Activated T-helper 9 cell treated with anti-CD3 and anti-CD28 coated beads, Interleukin-2, amount 50 U/mL, for 16 hours (primary cell): ENCODE data around the gene BCKDHA.
"Not testable (repeated sequence)": the region's sequence is repeated elsewhere in the genome, so short reads cannot be mapped to it uniquely, and the experiment has no call there.

Source experiments
- DNase-seq: peaks from one replicate; pipeline ENCODE4 v3.0.0-alpha.2; 2020; ENCODE audit warnings: low read depth

The BCKDHA gene

DNA sequence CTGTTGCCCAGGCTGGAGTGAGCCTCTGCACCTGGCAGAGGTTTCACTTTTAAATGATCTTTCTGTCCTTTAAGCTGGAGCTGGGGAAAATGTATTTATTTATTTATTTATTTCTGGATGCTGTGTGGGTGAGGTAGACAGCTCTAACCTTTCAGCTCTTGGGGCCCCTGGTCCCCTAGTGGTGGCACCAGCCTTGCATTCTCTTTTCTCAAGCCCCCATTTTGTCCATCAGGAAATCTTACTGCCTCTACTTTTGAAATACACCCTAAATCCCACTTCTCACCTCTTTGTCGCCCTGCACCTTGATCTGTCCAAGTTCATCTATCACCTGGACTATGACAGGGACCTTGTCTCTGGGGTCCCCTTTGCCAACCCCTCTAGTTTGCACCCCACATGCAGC lies 31.5 kb upstream of the BCKDHA start:
- no peak for DNase-seq

DNA sequence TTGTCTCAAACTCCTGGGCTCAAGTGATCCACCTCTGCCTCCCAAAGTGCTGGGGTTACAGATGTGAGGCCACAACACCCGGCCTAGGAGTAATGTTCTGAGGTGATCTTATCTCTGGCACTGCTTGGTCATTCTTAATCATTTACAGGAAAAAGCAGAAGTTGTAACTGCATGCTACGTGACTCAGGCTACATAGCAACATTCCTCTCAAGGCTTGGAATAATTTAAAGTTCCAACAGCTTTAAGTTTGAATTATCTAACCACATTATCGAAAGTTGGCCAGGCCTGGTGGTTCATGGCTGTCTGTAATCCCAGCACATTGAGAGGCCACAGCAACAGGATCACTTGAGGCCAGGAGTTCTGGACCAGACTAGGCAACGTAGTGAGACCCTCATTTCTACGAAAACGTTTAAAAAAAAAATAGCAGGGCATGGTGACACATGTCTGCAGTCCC lies 29.7 kb upstream of the BCKDHA start:
- DNase-seq = no peak

DNA sequence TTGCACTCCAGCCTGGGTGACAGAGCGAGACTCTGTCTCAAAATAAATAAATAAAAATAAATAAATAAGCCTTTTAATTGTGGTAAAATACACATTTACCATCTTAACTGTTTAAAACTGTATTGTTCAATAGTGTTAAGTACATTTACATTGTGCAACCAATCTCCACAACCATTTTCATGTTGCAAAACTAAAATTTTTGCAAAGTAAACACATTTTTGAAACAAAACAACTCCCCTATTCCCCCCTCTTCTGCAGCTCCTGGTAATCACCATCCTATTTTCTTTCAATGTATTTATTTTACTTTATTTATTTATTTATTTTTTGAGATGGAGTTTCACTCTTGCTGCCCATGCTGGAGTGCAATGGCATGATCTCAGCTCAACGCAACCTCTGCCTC lies 27.8 kb upstream of the BCKDHA start:
- no peak for DNase-seq

DNA sequence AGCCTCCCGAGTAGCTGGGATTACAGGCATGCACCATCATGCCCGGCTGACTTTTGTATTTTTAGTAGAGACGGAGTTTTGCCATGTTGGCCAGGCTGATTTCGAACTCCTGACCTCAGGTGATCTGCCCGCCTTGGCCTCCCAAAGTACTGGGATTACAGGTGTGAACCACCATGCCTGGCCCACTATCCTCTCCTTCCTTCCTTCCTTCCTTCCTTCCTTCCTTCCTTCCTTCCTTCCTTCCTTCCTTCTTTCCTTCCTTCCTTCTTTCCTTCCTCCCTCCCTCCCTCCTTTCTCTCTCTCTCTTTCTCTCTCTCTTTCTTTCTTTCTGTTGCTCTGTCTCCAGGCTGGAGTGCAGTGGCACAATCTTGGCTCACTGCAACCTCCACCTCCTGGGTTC lies 26.5 kb upstream of the BCKDHA start:
- not testable (repeated sequence) for DNase-seq

DNA sequence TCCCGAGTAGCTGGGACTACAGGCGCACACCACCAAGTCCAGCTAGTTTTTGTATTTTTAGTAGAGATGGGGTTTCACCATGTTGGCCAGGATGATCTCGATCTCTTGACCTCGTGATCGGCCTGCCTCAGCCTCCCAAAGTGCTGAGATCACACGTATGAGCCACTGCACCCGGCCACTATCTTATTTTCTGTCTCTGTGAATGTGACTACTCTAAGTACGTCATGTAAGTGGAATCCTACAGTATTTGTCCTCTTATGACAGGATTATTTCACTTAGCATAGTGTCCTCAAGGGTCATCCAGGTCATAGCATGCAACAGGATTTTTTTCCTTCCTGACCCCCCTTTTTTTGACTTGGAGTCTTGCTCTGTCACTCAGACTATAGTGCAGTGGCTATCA lies 26.1 kb upstream of the BCKDHA start:
- DNase-seq = no peak

DNA sequence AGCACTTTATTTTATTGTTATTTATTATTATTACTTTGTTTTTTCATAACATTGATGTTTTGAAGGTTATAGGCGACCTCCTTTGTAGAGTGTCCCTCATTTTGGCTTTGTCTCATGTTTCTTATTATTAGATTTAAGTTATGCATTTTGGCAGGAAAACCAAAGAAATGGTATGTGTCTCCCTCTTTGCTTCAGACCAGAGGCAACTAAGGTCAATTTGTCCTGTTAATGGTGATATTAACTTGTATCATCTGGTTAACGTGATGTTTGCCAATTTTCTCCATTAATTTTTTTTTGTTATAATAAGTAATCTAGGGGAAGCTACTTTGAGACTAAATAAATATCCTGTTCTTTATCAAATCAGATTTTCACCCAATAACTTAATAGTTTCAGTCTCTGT lies 25.1 kb upstream of the BCKDHA start:
- DNase-seq = no peak

DNA sequence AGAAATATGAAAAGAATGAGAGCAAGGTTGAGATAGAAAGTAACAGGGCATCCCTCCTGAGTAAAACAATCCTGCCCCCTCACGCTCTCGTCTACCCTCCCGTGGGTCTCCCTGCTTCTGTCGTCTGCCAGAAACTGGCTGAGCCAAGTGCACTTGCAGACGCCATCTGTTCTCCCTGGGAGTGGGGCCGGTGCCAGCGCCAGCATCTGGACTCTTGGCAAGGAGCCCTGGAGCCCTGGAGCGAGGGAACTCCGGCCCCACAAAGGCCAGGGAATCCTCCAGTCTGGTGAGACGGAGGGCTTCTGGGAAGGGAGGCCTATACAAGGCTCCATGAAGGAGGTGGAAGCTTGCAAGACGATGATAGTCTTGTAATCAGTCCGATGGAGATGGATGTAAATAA lies 23.6 kb upstream of the BCKDHA start:
- no peak for DNase-seq

DNA sequence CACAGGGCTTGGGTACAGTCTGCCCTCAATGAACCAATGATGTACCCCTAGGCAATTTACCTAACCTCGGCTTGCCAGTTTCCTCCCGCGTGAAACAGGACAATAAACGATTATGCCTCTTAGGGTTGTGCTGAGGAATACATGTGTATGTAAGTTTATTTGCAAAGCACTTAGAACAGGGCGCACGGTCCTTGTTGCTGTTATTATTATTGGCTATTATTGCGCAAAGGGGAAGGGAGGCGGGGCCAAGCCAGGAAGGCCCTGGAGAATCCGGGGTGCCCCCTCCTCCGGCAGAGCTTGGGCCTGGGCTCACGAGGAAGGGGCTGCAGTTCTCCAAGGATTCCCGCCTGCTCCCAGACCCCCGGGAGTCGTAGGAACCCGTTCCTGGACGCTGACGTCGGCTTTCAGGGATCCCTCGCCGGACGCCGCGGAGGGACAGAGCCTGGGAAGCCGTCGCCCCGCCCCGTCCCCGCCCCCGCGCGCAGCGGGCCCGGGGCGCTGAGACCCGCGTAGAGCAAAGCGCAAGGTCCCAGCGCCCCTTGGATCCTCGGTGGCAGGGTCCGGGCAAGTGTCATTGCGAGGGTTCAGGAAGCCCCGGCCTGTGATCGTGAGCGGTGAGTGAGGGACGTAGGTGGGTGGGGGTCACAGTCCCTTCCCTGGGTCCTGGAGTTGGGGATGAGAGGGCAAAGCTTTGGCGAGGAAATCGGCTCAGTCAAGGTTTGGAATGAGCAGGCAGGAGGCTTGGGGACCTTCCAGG lies 21.2 kb upstream of the BCKDHA start, which contains the start of gene TMEM91:
Gene TMEM91 (plus strand): TSS at position 293 of the 757 bp plus-strand sequence. CDS start 1,777 bp downstream, outside the sequence.
- no peak for DNase-seq

DNA sequence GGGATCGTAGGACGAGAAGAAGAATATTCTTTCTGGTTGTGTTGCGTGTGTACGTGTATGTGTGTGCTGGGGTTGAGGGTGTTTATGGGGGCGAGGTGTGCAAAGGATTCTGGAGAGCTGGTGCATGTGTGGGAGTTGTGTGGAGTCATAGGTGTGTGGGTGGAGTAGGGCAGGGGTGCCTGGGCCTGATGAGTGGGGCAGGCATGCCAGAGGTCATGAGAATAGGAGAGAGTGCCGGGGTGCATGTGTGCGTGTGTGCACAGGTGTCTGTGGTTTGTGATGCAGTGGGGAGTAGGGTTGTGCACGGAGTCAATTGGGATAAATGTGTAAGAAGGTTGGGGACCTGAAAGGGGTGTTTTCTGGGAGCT lies 20.6 kb upstream of the BCKDHA start:
- no peak for DNase-seq

DNA sequence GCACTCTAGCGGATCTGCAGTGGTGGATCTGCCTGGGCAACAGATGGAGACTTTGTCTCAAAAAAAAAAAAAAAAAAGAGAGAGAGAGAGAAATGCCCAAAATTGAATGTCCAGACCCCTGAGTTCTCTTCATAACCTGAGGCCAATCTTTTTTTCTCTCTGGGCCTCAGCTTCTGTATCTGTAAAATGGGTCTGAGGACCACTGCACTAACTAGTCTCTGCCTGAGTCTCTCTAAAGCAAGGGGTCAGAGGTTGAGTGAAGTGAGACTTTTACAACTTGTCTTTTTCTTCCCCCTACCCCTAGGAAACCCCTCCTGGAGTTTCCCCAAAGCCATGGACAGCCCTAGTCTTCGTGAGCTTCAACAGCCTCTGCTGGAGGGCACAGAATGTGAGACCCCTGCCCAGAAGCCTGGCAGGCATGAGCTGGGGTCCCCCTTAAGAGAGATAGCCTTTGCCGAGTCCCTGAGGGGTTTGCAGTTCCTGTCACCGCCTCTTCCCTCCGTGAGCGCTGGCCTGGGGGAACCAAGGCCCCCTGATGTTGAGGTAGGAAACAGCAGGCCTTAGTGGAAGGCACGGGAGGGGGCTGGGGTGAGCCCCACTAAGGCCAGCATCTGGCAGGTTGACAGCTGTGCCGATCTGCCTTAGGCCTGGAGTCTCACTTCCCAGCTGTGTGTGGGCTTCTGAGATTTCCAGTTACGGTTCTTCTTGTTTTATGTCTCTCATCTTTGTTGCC lies 19.5 kb upstream of the BCKDHA start:
- DNase-seq = no peak

DNA sequence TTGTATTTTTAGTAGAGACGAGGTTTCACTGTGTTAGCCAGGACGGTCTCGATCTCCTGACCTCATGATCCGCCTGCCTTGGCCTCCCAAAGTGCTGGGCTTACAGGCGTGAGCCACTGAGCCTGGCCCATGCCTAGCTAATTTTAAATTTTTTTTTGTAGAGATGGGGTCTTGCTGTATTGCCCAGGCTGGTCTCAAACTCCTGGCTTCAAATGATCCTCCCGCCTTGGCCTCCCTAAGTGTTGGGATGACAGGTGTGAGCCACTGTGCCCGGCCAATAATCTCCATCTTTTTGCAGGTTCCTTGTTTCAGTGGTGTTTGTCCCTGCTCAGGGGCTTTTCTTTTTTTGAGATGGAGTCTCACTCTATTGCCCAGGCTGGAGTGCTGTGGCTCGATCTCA lies 16.1 kb upstream of the BCKDHA start:
- DNase-seq = not testable (repeated sequence)

DNA sequence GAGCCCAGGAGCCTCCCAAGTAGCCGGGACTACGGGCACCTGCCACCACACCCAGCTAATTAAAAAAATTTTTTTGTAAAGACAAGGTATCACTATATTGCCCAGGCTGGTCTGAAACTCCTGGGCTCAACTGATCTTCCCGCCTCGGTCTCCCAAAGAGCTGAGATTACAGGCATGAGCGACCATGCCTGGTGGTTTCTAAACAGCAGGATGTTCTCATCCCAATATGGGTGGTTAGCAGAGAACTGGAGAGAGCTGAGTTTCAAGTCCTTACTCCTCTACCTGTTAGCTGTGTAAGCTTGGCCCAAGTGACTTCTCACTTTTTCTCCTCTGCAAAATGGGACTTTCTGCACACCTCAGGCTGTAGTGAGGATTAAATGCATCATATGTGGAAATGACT lies 13.3 kb upstream of the BCKDHA start:
- no peak for DNase-seq

DNA sequence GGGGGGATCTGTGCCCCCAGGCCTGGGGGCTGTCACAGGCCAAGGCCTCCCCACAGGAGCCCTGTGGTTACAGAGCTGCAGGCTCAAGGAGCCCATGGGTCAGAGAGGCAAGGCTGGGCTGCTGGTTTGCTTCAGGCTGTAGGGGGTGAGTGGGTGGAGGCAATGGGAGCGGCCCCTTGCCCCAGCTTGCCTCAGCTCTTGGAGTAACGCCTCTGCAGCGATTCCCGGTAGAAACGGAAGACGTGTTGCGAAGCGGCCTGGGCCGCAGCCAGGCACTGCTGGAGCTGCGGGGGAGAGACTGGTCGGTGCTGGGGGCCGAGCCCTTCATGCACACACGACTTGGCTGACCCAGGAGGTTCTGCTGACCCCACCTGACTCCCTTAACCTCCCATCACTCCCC lies 11.2 kb upstream of the BCKDHA start:
- DNase-seq = no peak

DNA sequence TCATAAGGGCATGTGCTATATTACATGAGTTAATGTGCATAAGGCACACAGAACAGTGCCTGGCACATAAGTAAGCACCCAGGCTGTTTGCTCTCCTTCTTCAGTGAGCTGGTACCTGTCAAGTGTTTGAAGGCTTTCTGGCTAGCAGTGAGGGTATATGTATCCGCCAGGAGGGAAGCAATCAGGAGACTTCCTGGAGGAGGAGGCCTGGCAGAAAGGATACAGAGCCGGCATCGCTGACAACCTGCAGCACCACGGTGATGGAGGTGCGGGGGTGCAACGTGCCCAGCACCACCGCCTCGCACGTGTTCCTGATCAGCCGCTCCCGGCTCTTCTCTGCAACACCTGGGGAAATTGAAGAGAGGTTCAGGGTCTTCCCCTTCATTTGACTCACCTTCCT lies 6.0 kb upstream of the BCKDHA start:
- DNase-seq = no peak

DNA sequence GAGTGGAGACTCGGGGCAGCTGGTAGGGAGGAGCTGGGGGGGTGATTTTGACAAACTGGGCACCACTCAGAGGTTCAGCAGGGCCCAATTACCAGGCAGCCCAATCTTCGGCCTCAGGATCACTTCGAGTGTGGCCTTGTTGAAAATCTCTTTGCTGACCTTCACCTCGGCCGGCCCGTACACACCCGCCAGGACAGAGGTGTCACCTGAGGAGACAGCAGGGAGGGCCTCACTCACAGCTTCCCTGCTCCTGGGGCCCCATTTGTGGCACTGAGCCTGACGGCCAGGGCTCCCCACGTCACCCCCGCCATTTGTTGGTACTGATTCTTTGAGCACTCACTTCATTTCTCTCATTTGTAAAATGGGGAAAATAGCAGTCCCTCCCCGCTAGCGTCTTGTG lies 4.8 kb upstream of the BCKDHA start:
- no peak for DNase-seq

DNA sequence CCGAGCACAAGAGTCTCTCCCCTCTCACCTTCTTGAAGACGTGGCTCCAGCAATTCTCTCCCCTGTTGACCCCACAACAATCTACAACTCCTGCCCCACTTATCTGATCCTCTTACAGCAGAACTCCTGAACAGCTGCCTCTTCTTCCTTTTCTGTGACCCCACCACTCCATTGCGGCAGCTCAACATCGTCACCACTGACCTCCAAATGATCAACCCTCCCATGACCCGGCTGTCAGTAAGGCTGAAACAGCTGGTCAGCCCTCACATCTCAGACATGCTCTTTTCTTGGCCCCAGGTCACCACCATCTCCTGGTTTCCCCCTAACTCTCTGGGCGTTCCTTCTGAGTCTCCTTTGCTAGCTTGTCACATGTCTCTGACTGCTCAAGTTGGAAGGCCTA lies 2.3 kb upstream of the BCKDHA start:
- no peak for DNase-seq

DNA sequence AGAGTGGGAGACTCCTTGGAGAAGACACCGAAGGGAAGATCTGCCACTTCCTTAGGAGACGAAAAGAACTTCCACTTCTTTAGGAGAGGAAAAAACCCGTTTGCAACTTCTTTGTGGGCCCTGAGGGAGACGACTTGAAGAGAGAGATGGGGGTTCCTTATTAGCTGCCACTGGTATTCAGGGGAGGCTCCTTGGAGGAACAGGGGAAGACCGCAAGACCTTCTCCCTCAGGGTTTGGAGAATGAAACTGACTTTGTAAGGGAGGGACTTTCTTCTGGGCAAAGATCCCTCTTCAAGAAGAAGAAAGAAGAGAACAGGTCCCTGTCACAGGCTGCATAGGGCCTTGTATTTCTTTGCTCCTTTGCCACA lies 416 bp downstream of the BCKDHA start:
- DNase-seq = no peak

DNA sequence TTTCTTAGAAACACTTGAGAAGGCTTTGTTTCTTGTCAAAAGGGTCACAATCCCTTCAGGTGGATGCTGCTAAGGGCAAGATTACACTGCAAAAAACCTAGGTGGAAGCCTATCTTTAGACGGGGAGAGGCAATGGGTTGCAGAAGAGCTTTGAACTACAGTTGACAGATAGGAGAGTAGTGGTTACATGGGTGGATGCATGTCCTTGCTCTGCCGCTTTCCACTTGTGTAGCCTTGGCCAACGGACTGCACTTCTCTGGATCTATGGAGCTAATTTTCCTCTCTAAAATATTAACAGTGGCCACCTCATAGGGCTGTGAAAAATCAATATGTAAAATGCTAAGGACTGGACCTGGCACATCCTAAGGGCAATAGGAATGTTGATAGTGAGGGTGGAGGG lies 980 bp downstream of the BCKDHA start:
- no peak for DNase-seq

DNA sequence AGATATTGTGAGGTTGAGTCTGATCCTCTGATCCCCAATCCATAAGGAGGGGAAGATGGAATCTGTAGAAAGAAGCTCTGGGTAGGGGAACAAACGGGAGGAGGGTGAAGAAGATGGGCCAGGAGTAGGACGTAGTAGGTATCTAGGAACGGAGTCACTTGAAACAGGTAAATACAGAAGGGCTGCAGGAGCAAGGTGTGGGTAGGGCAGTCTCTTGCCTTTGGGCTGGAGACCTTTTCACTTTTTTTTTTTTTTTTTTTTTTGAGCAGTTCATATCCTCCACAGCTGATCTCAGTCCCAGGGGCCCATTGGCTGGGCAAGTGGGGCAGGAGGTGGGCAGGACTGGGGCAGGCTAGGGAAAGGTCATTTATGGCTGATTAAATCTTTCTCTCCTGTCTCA lies 1.5 kb downstream of the BCKDHA start:
- no peak for DNase-seq

DNA sequence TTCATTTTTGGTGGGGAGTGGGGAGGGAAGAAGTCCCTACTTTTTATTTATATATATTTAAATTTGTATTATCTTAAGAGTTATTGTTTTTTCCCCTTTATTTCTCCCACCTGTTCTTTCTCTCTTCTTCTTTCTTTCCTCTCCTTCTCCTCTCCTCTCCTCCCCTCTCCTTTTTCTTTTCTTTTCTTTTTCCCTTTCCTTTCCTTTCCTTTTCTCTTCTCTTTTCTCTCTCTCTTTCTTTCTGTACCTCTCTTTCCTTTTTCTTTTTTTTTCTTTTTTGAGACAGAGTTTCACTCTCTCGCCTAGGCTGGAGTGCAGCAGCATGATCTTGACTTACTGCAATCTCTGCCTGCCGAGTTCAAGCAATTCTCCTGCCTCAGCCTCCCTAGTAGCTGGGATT lies 1.9 kb downstream of the BCKDHA start:
- DNase-seq = no peak

DNA sequence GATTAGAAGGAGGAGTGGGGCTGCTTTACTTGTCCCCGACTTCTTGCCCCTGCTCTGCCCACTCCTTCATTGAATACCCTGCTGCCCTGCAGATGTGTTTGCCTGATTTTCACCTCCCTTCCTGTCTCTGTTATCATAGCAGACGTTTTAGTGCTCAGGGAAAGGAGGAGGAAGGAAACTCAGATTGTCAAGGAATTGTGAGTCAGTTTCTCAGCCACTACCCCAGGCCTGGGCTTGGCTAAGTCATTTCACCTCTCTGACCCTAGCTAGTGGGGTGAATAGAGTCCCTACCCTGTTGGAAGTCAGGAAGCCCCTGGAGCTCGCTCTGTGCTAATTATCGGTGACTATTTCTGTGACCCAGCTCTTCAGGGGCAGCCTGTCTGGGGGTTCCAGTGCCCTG lies 3.9 kb downstream of the BCKDHA start:
- no peak for DNase-seq

DNA sequence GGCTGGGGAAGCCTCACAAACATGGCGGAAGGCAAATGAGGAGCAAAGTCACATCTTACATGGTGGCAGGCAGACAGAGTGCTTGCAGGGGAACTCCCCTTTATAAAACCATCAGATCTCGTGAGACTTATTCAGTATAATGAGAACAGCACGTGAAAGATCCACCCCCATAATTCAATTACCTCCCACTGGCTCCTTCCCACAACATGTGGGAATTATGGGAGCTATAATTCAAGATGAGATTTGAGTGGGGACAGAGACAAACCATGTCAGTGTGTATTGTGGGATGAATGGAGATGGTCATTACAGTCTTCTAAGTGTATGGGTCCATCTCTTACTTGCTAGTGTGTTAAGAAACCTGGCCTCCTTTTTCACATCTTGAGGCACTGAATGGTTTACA lies 4.4 kb downstream of the BCKDHA start:
- no peak for DNase-seq

DNA sequence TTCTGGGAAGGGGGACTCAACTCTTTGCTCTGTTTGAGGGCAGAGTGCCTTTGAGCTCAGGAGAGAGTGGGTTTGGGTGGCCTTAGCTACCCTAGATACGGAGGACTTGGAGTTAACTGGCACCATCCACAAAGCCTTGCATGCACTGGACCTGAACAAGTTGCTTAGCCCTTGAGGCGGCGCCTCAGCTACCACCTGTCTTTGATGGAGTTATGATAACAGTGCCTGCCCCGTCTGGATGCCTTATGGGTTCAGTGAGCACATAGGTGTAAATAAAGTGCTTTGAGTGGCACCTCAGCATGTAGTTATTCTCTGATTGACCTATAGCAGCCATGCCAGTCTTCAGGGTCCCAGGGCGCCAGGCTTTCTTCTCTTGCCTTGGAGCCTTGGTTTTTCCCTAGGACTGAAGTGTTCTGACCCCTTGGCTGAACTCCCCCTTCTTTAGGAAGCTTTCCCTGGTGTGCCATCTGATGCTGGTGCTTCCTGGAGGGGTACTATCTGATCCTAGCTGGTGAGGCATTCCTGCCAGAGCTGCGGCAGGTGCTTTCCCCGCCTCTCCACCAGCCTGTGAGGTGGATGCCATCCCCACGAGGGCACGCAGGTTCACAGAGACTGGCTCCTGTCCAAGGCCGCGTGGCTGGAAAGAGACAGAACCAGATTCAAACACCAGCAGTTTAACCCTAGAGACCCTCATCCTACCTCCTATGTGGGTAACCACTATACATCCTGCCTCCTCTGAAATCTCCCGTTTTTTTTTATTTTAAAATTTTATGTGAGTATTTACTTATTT lies 5.8 kb downstream of the BCKDHA start:
- DNase-seq = no peak
